Left lobe of liver (tissue), 2 donors: Measurements from ENCODE around the gene USP2. TPM values are rescaled to one million over a fixed set of nuclear protein-coding genes. Genes with fewer than 3 reads are reported as not detected.

Experiments used
- ATAC-seq: fragments of 200-7000 bp; cut with Tn5 transposase; one replicate; pipeline ENCODE4 v1.9.1; 2020; ENCODE audit warnings: mild to moderate bottlenecking, moderate library complexity
- DNase-seq: peaks from one replicate; pipeline ENCODE4 v3.0.0-alpha.2; 2020; ENCODE audit warnings: low spot score
- total RNA-seq: library from RNA; stranded (reverse); gene quantifications from one replicate; pipeline ENCODE4 v1.2.1, GENCODE V29; 2021
- donor health status: DM: no; HTN: no; CAD: no; lungs with moderate emphysema.
- donor health status: DM: no; HTN: yes; CAD: no.

Gene USP2
- total RNA-seq, 1 donor from 2014 or later, result 10.9 TPM

- no peak for ATAC-seq
- no peak for DNase-seq
Measured at GRCh38 chr11:119345685-119346084, 35.8 kb downstream of the USP2 start.

GRCh38 chr11:119344291-119345010, 37.0 kb downstream of the USP2 start:
- ATAC-seq (no peak), DNase-seq (no peak)

DNA sequence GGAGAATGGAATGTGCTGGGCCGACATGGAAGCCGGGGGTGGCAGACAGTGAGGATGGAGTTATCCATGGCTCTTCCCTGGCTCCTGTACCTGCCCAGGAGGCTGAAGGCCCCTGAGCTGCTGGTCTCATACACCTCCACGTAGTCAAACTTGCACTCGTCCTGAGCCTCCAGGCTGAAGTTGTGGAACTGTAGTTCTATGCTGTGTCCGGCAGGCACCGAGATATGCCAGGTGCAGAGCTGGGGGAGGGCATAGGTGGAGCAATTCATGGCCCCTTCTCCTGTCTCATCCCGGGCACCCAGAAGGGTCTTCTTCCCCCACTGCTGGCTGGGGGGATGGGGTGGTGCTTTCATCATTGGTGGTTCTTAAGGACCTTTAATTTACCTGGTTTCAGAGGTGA, 37.8 kb downstream of the USP2 start:
- DNase-seq, result no peak
- no peak for ATAC-seq

GRCh38 chr11:119342362-119343130, 38.9 kb downstream of the USP2 start:
- ATAC-seq (no peak), DNase-seq (no peak)

DNA sequence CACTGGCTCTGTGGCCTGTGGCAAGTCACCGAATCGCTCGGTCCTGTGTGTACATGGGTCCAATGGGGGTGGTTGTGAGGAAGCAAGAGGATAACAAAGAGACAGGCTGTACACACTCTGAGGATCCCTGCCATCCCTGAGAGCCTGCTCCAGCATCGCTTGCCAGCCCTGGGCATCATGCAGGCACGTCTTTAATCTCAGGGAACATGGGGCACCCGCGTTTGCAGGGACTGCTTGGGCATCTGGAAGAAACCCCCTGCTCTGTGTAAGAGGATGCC, 39.5 kb downstream of the USP2 start:
- DNase-seq (no peak), ATAC-seq (no peak)

DNA sequence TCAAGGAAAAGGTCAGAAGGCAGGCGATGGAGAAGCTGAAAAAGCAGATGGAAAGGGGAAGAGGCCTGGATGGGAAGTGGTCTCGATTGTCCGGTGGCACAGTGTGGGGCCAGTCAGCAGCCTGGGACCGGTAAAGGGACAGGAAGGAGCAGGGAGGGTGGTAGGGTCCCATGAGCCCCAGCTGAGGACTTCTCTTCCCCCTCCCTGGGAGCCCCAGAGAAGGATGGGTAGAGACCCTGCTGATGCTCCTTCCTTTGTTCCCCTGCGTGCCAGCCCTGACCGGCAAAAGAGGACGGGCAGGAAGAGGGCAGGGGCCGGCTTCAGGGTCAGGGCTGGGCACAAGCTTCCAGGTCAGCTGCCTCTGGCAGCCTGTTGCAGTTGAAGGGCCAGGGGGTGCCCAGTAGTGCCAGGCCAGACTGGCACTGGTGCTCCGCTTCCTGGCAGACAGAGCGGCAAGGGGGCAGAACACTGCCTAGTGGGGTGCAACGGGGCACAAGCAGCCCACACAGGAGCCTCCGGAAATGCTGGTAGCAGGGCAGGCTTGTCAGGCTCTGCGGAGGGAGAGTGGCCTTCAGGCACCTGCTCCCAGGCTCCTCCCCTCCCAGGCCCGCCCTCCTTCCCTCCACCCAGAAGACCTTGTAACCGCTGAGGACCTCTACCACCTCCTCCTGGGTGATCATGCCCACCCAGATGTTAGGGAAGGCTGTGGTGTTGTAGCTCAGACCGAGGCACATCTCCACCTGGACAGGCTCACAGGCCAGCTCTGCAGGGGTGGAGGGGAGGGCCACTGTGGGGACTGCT, 40.1 kb downstream of the USP2 start:
- no peak for DNase-seq
- no peak for ATAC-seq

DNA sequence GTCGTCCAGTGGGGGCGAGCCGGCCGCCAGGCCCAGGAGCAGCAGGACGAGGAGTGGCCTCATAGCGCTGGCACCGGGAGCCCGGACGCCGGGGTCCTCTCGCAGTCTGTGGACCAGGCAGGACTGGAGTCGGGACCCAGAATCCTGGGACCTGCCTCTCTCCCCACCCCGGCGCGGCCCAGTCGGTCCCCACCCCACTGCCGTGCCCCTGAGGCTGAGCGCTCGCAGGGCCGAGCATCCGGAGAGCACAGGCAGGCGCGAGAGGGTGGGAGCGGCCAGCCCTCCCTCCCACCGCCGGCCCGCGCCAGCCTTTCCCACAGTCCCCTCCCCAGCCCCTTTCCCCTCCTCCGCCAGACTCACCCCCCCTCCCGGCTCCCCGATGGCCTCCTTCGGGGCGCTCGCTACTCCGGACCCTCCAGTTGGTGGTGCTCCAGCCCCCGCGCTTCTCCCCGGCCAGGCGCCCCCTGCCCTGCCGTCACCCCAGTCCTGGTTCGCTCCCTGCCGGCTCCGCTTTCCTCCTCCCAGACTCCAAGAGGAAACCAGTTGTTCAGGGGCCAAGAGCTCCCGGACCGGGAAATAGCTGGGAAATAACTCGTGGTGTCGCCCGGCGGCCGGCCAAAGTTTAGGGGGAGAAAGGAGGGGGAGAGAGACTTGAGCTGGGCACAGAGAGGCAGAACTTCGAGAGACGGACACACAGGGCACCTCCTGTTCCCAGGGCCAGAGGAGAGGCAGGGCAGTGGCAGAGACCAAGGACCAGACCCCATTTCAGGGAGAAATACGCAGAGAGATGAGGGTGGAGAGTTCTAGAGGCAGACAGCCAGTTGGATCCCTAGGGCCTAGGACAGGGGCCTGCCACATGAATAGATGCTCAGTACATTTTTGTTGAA, 40.9 kb downstream of the USP2 start, which contains the start of gene C1QTNF5:
C1QTNF5 (minus strand) TSS at position 549 of the 887 bp plus-strand sequence; CDS start at position 63, 486 bp downstream.
- peak; percentile 9 for ATAC-seq
- DNase-seq, result no peak

DNA sequence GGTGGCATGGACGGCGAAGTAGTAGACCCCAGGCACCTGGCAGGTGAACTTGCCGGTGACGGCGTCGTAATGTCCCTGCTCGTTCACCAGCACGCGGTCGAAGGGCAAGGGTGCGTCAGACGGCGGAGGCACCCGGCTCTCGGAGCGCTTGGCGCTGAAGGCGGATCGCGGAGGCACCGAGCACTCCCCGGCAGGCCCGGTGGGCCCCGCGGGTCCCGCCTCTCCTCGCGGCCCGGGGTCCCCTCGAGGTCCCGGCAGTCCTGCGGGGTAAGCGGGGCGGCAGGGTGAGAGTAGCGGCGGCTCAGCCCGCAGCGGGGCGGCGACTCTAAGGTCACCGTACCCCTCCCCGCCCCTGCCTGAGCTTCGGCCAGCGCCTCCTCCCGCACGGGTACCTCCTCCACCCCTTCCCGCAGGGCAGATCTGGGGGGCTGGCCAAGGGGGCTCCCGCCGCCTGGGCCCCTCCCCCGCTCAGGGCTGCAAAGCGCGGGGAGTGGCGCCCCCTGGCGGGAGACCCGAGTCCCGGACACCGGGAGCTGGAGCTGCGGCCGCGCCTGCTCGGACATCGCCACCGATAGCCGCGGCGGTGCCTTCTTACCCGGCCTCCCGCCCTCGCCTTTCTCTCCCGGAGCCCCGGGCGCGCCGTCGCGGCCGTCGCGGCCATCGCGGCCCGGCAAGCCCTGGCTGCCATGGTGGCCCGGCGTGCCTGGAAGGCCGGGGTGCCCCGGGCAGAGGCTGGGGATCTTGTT, 41.7 kb downstream of the USP2 start:
- no peak for DNase-seq
- ATAC-seq, result peak; percentile 64

DNA sequence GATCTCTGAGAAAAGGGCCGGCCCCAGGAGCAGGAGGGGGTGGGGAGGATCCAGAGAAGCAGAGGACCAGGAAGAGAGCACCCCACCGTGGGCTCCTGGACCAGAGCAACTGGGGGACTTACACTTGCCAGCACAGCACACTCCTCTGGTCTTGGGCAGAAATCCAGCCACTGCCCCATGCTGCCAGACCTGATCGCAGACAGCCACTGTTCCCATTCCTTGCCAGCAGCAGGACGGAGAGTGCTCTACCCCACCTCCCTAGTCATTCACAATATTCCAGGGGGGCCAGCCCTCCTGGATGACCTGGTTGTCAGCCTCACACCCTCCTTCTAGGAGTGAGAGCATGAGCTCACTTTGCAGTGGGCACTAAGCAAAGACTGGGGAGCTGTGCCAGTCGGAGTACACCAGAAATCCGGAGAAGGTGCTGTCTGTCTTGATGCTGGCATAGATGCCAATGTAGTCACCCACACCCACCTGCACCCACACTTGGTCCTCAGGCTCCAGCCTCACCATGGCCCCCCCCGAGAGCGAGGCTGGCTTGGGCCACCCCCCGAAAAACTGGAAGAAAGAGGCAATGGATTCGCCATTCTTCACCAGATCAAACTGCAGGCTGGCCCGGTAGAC, 42.4 kb downstream of the USP2 start:
- ATAC-seq (no peak), DNase-seq (no peak)

DNA sequence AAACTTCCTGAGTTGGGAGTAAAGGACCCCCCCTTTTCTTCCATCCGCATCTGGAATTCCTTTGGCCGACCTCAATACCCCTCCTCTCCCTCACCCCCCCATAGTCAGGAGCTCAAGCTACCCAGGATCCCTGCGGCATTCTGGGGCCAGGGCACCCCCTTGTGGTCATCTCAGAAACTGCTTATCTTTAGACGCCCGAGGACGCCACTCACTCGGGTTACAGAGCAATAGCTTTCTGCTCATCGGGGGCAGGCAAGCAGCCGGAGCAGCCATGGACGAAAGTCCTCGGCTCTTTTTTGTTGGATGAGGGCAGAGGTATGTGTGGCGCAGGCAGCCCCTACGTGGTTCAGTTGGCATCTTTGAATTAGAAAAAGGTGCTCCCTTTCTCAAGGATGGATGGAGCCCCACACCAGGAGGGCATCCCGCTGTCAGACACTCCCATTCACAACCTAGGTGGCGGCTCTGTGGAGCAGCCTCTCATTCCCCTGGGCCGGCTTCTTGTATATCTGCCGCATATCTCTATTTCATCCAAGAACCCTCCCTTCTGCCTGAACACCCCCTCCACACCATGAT, 43.1 kb downstream of the USP2 start:
- DNase-seq (no peak), ATAC-seq (peak; percentile 28)

DNA sequence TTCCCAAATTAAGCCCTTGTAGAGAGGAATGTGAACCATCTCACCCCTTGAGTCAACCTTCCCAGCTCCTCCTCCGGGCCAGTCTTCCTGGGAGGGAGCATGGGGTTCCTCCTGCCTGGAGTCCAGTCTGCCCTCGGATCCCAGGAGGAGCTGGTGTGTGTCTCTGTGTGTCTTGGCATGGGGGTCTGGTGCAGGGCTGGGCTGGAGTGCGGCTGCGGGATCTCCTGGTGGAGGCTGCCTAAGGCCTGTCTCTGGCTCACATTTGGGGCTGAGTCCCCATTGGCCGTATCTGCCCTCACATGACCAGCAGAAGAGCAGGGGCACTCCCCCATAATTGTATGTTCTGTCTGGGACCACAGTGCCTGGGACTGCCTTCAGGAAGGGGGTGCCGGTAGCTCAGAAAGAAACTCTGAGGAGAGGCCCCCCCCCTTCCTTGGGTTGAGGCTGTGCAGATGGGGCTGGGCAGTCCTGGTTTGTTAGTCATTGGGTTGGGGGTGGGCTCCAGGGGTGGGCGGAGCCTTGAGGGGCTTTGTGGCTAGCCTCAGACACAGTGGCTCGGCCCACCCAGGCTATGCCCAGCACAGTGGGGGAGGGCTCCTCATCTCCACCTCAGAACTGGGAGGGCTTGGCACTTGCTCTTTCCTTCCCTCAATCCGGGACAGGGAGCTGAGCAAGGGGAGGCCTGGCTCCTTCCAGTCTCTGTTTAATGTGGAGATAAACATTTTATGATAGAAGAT, 43.7 kb downstream of the USP2 start:
- DNase-seq (no peak), ATAC-seq (no peak)

DNA sequence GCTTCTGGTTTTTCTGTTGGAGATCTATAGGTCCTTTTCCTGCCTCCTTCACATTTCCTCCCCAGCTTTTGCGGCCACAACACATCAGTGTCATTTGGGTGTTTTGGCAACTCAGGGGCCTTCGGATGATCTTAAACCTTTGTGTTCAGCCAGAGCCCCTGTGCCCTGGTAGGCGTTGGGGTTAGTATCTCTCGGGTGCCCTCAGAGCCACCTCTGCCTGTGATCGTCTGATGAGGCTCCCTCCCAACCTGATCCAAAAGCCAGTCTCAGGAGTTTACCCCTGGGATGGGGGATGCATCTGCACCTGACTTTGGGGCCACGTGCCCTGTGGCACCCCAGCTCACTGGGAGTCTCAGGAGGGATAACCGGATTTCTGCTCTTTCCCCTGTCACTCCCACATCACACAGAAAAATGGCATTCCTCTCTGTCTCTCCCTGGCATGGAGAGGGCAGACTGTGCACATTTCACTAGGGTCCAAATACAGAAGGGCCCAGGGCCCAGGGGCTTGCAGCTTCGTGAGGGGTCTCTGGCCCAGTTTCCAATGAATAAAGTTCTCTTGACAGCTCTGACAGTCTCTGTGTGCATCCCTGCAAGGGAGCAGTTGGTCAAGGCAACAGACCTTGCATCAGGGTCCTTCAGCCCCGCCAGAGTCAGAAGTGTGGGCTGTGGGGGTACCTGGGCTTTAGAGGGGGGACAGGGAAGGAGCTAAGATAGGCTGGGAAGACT, 44.6 kb downstream of the USP2 start:
- no peak for DNase-seq
- ATAC-seq, result no peak

DNA sequence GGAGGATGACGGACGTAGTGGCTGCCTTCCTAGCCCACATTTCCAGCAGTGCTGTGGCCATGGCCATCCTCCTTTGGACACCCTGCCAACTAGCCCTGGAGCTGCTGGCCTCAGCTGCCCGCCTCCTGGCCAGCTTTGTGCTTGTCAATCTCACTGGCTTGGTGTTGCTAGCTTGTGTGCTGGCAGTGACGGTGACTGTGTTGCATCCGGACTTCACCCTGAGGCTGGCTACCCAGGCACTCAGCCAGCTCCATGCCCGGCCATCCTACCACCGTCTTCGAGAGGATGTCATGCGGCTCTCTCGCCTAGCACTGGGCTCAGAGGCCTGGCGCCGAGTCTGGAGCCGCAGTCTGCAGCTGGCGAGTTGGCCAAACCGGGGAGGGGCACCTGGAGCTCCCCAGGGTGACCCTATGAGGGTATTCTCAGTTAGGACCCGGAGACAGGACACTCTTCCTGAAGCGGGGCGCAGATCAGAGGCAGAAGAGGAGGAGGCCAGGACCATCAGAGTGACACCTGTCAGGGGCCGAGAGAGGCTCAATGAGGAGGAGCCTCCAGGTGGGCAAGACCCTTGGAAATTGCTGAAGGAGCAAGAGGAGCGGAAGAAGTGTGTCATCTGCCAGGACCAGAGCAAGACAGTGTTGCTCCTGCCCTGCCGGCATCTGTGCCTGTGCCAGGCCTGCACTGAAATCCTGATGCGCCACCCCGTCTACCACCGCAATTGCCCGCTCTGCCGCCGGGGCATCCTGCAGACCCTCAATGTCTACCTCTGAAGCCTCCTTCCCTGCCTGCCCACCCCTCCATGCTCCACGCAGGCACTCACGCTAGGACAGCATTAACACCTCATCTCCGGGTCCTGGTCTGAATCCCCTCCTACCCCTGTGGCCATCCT, 45.6 kb downstream of the USP2 start:
- ATAC-seq (peak; percentile 72), DNase-seq (peak; percentile 94)

- DNase-seq (peak; percentile 47), ATAC-seq (no peak)
Measured at GRCh38 chr11:119335091-119335654, 46.3 kb downstream of the USP2 start.

GRCh38 chr11:119334174-119334930, 47.1 kb downstream of the USP2 start, which contains the start of gene RNF26:
TSS of gene RNF26 (plus strand) at chr11:119334527. CDS start at chr11:119335123, 596 bp downstream.
- ATAC-seq (peak; percentile 88), DNase-seq (peak; percentile 96)
